K562 (cell line): Measurements from ENCODE around the gene DELE1. TPM values are rescaled to one million over a fixed set of nuclear protein-coding genes. Genes with fewer than 3 reads are reported as not detected.

Experiments used
- ATAC-seq: fragments of 200-7000 bp; cut with Tn5 transposase; 3 replicates; pipeline ENCODE4 v1.9.1; 2020; ENCODE audit warnings: moderate library complexity
- BruUV-seq: library from RNA; stranded (reverse); fragments of 400-500 nt; replicated peaks from 2 replicates; lab custom pipeline; 2021; lab: Mats Ljungman, UMichigan
- CTCF ChIA-PET: fragments of 300-600 bp; formaldehyde crosslinking; extraction: SDS; loops from one replicate; lab custom pipeline; 2021; ENCODE audit warnings: low intra/inter-chr PET ratio; lab: Yijun Ruan, JAX
- POLR2A ChIA-PET: fragments of 300-600, 350-650 bp; sonication (Branson Sonifier 250); formaldehyde crosslinking; extraction: SDS; loops from one replicate; lab custom pipeline; 2021; ENCODE audit warnings: antibody characterized with exemption, inconsistent platforms; lab: Yijun Ruan, JAX
- DNase-seq, 4 experiments: peaks; one replicate each; pipeline versions ENCODE4 v3.0.0 to v3.0.0-alpha.2; 2011 to 2018; ENCODE audit warnings: low spot score in 3 of 4, mixed read lengths in 3 of 4; ENCODE audit errors: extremely low read depth in 1 of 4
- FAIRE-seq: peaks from 2 replicates; lab custom pipeline; 2011; peaks lifted over from hg19 to GRCh38; lab: Jason Lieb, UNC
- H2AFZ ChIP-seq: 2 replicates; pipeline ENCODE4 v1.6.0; 2011; ENCODE audit warnings: low read depth, low read length, control low read depth, inconsistent platforms
- H3K27ac ChIP-seq: fragments of 200-600 bp; 3 replicates; pipeline ENCODE4 v1.8.0; 2011; ENCODE audit warnings: low read depth, mild to moderate bottlenecking, control low read depth, inconsistent platforms, low read length, moderate library complexity, mixed read lengths; ENCODE audit errors: extremely low read depth
- H3K27me3 ChIP-seq, 2 experiments: fragments of 300-600 bp in 1 of 2; 2 replicates in 1 of 2; 3 replicates in 1 of 2; pipeline versions ENCODE4 v1.6.0 to v1.8.0; 2011; ENCODE audit warnings: inconsistent platforms in 2 of 2, low read length in 2 of 2, mild to moderate bottlenecking in 1 of 2, mixed read lengths in 1 of 2, moderate library complexity in 1 of 2; ENCODE audit not compliant: control insufficient read depth in 2 of 2, insufficient read depth in 2 of 2
- H3K36me3 ChIP-seq: fragments of 300-600 bp; 3 replicates; pipeline ENCODE4 v1.8.0; 2011; ENCODE audit warnings: mild to moderate bottlenecking, low read length, inconsistent platforms; ENCODE audit not compliant: control insufficient read depth, insufficient read depth
- H3K4me1 ChIP-seq, 2 experiments: fragments of 200-600 bp in 1 of 2; replicated peaks in 1 of 2; 2 replicates in 1 of 2; 3 replicates in 1 of 2; pipeline versions ENCODE4 v1.5.1 to v1.8.0; 2011; ENCODE audit warnings: inconsistent platforms in 2 of 2, low read length in 2 of 2, mild to moderate bottlenecking in 1 of 2, mixed read lengths in 1 of 2, moderate library complexity in 1 of 2; ENCODE audit not compliant: control insufficient read depth in 2 of 2, insufficient read depth in 2 of 2
- H3K4me2 ChIP-seq: 2 replicates; pipeline ENCODE4 v1.6.1; 2011; ENCODE audit warnings: low read length, control low read depth, inconsistent platforms, mixed read lengths; ENCODE audit not compliant: insufficient read depth
- H3K4me3 ChIP-seq: fragments of 200-600 bp; sonication (generic), shearing (Covaris generic); 2 replicates; pipeline ENCODE4 v1.5.1; 2016; ENCODE audit warnings: control low read depth, inconsistent platforms
- H3K79me2 ChIP-seq: fragments of 200-600 bp; 3 replicates; pipeline ENCODE4 v1.8.0; 2011; ENCODE audit warnings: low read length, inconsistent platforms; ENCODE audit not compliant: control insufficient read depth, insufficient read depth
- H3K9ac ChIP-seq, 2 experiments: 2 replicates each; pipeline versions ENCODE4 v1.6.0 to v1.6.1; 2011; ENCODE audit warnings: low read depth in 2 of 2, low read length in 2 of 2, control low read depth in 1 of 2, inconsistent platforms in 1 of 2, mild to moderate bottlenecking in 1 of 2, mixed read lengths in 1 of 2; ENCODE audit not compliant: insufficient read depth in 1 of 2
- H3K9me1 ChIP-seq: one replicate; pipeline ENCODE4 v1.6.0; 2011; ENCODE audit warnings: inconsistent platforms, mild to moderate bottlenecking, low read length, moderate library complexity; ENCODE audit not compliant: control insufficient read depth, insufficient read depth
- H3K9me3 ChIP-seq: replicated peaks from 2 replicates; pipeline ENCODE4 v1.5.1; 2011; ENCODE audit warnings: low read depth, low read length, inconsistent platforms; ENCODE audit not compliant: control insufficient read depth, insufficient read depth
- H4K20me1 ChIP-seq: replicated peaks from 2 replicates; pipeline ENCODE4 v1.6.1; 2011; ENCODE audit warnings: low read length, inconsistent platforms, mixed read lengths; ENCODE audit not compliant: control insufficient read depth, insufficient read depth
- CBX2 ChIP-seq: fragments of 200-600 bp; sonication (generic); IDR thresholded peaks from one replicate; pipeline ENCODE4 v1.6.1; 2012; ENCODE audit warnings: mild to moderate bottlenecking, low read length, inconsistent platforms; ENCODE audit not compliant: insufficient read depth, poor library complexity, severe bottlenecking
- NFXL1 ChIP-seq: fragments of 450-650 bp; formaldehyde crosslinking; IDR thresholded peaks from 2 replicates; pipeline ENCODE4 v1.4.0; 2021; ENCODE audit warnings: mild to moderate bottlenecking
- PPARD ChIP-seq: fragments of 250-450 bp; sonication (Bioruptor Pico); IDR thresholded peaks from 2 replicates; pipeline ENCODE4 v1.8.0; 2022; ENCODE audit warnings: inconsistent platforms, mild to moderate bottlenecking, moderate library complexity
- ZBTB17 ChIP-seq: fragments of 450-650 bp; formaldehyde crosslinking; IDR thresholded peaks from 2 replicates; pipeline ENCODE4 v1.4.0; 2020; ENCODE audit warnings: mild to moderate bottlenecking
- WGBS: fragments of 100-300 bp; shearing (Covaris generic); methylation state at CpG from one replicate; pipeline ENCODE4 v1.1.6; 2016; ENCODE audit warnings: low coverage, mixed read lengths; ENCODE audit not compliant: insufficient coverage; ENCODE audit errors: missing lambda C conversion rate; 5-methylcytosine and 5-hydroxymethylcytosine counted together
- in situ Hi-C: fragments of 300-500 bp; cut with MboI; formaldehyde crosslinking; loops from 4 replicates; pipeline ENCODE4 v1.15.0; 2018; ENCODE audit warnings: inconsistent platforms, mixed read lengths
- intact Hi-C: fragments of 100-400 bp; cut with micrococcal nuclease; formaldehyde crosslinking; loops from 2 replicates; pipeline ENCODE4 v1.14.2; 2022
- polyA plus RNA-seq, 8 experiments: library from polyadenylated mRNA; depleted of rRNA in 4 of 8; stranded (reverse) in 5 of 8; unstranded in 3 of 8; fragments of >200 nt; fragmentation: Nextera tagmentation in 2 of 8; fragmentation: Illumina TruSeq in 1 of 8; extraction: Ambion mirVana in 2 of 8; extraction: Trizol in 1 of 8; gene quantifications; 2 replicates each; pipeline versions ENCODE4 v1.2.1 to v1.2.3, GENCODE V29; 2011 to 2014; ENCODE audit warnings: inconsistent platforms in 1 of 8, missing spikeins in 1 of 8
- total RNA-seq, 7 experiments: library from RNA; depleted of rRNA in 6 of 7; stranded (reverse); fragments of >200 nt in 6 of 7; fragmentation: Illumina TruSeq in 2 of 7; extraction: Trizol in 2 of 7; gene quantifications; 2 replicates each; pipeline versions ENCODE4 v1.2.1 to v1.2.3, GENCODE V29; 2011 to 2021; ENCODE audit warnings: low replicate concordance in 1 of 7
- TF ChIP-seq, protein P1 (sequence below): IDR thresholded peaks from 2 replicates; pipeline ENCODE4 v1.6.1; 2012; ENCODE audit warnings: low read depth, low read length, improper control_type of control experiment, borderline replicate concordance

The DELE1 gene
- total and polyA plus RNA-seq, 9 of the 15 experiments (the other 6 are each of a cell fraction or from before 2014, with no cell fraction given): 16.6 to 74.4 (median 49.8) TPM

DNA sequence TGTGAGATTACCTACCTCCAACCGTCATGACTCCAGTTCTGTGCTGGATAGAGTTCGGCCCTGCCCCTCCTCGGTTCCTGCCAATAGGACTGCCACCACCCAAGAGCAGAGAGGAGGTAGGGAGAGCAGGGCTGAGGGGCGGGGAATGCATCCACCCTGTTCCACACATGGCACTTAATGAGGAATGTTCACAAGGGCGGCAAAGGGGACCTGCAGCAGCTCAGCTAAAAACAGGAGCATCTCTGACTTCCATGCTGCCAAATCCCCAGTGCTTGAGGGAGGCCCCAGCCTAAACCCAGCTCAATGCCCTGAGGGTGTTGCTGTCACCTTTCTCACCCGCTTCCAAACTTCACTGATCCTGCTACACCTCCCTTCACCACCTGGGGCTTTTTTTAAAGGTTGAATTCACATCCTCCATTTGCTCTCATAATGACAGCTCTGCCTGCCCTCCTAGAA is 7.8 kb upstream of the DELE1 start:
- no peak for ATAC-seq

More for the DNA sequence above, 7.8 kb upstream of the DELE1 start:
- H3K79me2 ChIP-seq: no peaks in the 10 kb centered on the region
- no peaks in the 10 kb centered on the region for H3K27me3 ChIP-seq
- in situ Hi-C loops (no loop called here), intact Hi-C loops (no loop called here)
- 60% methylated on average over 6 of the region's 6 CpGs for WGBS
- no peak overlapping the region for H3K4me3 ChIP-seq
- POLR2A ChIA-PET: interaction anchor here (0.6 to 2.6 kb wide), 5 partner anchors 8 to 364 kb away, joined by 3 to 10 read pairs (median 5); partner anchors contain the start of gene DELE1
- H3K9me1 ChIP-seq: peaks cover 4% of the 10 kb centered on the region
- CTCF ChIA-PET: no interaction called here
- H3K4me2 ChIP-seq: no peak overlapping the region
- no peaks in the 10 kb centered on the region for H4K20me1 ChIP-seq
- H3K27ac ChIP-seq: no peak overlapping the region
- TF ChIP-seq PPARD (CRISPR knock-in tag): no peak
- TF ChIP-seq ZBTB17 (CRISPR knock-in tag): no peak
- TF ChIP-seq, protein P1, sequence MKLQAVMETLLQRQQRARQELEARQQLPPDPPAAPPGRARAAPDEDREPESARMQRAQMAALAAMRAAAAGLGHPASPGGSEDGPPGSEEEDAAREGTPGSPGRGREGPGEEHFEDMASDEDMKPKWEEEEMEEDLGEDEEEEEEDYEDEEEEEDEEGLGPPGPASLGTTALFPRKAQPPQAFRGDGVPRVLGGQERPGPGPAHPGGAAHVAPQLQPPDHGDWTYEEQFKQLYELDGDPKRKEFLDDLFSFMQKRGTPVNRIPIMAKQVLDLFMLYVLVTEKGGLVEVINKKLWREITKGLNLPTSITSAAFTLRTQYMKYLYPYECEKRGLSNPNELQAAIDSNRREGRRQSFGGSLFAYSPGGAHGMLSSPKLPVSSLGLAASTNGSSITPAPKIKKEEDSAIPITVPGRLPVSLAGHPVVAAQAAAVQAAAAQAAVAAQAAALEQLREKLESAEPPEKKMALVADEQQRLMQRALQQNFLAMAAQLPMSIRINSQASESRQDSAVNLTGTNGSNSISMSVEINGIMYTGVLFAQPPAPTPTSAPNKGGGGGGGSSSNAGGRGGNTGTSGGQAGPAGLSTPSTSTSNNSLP: no peak
- TF ChIP-seq NFXL1 (CRISPR knock-in tag): no peak
- no peak for TF ChIP-seq CBX2
- DNase-seq (no peak), FAIRE-seq (no peak)
- H3K36me3 ChIP-seq: no peaks in the 10 kb centered on the region
- peaks cover 17 to 23% of the 10 kb centered on the region in 2 experiments; a peak in 4 of 5 replicates for H3K4me1 ChIP-seq
- H2AFZ ChIP-seq: no peak overlapping the region
- no TSS peak for BruUV-seq
- H3K9ac ChIP-seq: no peak overlapping the region
- no peaks in the 10 kb centered on the region; the same call in 1 of the 2 replicates for H3K9me3 ChIP-seq
